ELR (cell line): ENCODE measurements around the gene ANO9.
A peak's percentile ranks its signal among the peaks of the same experiment; 100 is the strongest.
"Not testable (repeated sequence)": the region's sequence is repeated elsewhere in the genome, so short reads cannot be mapped to it uniquely, and the experiment has no call there.

Experiments
- DNase-seq: peaks from one replicate; pipeline ENCODE4 v3.0.0-alpha.2; 2015; ENCODE audit warnings: low read depth

The ANO9 gene

DNA sequence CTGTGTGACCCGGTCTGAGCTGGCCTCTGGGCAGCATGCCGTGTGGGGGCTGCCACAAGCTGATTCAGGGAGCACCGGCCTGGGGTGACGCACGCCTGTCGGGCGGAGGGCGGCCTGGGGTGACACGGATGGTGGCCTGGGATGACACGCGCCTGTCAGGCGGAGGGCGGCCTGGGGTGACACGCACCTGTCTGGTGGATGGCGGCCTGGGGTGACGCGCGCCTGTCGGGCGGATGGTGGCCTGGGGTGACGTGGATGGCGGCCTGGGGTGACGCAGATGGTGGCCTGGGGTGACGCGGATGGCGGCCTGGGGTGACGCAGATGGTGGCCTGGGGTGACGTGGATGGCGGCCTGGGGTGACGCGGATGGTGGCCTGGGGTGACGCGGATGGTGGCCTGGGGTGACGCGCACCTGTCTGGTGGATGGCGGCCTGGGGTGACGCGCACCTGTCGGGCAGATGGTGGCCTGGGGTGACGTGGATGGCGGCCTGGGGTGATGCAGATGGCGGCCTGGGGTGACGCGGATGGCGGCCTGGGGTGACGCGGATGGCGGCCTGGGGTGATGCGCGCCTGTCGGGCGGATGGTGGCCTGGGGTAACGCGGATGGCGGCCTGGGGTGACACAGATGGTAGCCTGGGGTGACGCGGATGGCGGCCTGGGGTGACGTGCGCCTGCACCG lies 29.8 kb upstream of the ANO9 start:
- DNase-seq: no peak

DNA sequence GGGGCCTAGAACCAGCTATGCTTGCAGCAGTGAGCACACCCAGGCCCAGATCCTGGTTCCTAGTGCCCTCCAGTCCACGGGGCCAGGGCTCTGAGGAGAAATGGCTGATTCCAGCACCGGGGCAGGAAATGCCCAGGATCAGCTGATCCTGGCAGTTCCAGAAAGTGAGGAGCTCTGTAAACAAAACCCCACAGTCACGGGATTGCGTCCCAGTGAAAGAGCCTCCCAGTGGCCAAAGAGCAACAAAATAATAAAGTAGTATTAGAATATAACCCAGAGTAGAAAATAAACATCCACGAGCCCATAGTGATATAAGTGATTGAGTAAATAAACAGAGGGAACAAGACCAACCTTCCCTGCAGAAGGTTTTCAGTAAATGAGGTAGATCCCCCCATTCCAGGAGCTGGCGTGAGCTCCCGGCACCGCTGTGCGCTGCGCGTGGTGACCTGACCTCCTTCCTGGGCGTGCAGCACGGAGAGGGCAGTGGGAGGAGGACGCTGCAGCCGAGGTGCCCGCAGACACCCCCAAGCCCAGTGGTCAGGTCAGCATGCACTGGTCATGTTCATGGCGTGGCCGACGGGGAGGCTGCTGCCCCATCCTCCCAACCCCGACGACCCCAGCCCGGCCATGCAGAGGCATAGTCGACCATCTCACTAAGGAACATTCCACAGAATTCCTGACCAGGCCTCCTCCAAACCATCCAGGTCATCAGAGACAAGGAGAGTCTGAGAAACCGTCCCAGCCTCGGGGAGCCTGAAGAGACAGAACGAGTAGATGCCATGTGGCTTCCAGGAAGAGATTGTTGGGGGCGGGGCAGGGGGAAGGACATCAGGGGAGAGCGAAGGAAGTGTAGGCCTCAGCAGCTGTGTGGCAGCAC lies 28.1 kb upstream of the ANO9 start:
- peak; percentile 69 for DNase-seq

GRCh38 chr11:469026-469683 lies 27.3 kb upstream of the ANO9 start:
- DNase-seq: not testable (repeated sequence)

- DNase-seq: no peak
Observed at GRCh38 chr11:468493-468892, 26.7 kb upstream of the ANO9 start.

DNA sequence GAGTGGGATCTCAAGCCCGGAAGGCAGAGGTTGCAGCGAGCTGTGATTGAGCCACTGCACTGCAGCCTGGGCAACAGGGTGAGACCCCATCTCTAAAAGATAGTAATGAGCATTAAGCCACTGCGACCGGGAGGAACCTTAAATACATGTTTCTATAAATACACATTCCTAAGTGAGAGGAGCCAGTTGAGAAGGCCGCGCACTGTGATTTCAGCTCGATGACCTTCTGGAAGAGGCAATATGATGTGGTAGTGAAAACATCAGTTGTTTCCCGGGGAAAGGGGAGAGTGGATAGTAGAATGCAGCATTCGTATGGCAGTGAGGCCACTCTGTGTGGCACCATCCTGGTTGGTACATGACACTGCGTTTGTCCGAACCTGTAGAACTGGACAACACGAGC lies 26.2 kb upstream of the ANO9 start:
- no peak for DNase-seq

GRCh38 chr11:465896-466530 lies 24.2 kb upstream of the ANO9 start:
- no peak for DNase-seq

- DNase-seq: no peak
Observed at GRCh38 chr11:464316-464715, 22.5 kb upstream of the ANO9 start.

- no peak for DNase-seq
Observed at GRCh38 chr11:462107-462890, 20.5 kb upstream of the ANO9 start.

GRCh38 chr11:461626-462025 lies 19.8 kb upstream of the ANO9 start:
- no peak for DNase-seq

GRCh38 chr11:460331-461199 lies 18.8 kb upstream of the ANO9 start:
- no peak for DNase-seq

- no peak for DNase-seq
Observed at GRCh38 chr11:459511-460220, 17.9 kb upstream of the ANO9 start.

DNA sequence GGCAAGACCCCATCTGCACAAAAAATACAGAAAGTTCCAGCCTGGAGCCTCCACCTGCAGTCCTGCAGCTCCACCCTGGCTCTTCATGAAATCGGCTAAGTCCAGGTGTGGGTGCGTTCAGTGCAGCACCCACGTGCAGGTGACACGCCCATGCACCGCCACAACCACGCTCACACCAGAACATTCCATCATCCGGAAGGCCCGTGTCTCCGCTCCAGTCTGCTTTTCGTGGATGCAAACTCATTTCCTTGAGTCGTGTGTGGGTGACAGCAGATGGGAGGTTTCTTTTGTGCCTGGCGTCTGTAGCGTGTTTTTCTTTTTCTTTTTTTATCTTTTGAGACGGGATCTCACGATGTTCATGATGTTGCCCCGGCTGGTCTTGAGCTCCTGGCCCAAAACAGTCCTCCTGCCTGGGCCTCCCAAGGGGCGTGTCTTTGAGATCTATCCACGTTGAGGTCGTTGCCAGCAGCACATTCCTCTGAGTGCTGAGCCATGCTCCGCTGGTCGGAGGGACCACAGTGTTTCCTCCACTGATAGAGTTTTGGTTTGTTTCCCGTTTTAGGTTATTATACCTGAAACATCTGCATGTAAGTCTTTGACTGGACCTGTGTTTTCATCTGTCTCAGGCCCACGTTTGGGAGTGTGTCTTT lies 15.4 kb upstream of the ANO9 start:
- DNase-seq: no peak

- DNase-seq: no peak
Observed at GRCh38 chr11:456533-456932, 14.7 kb upstream of the ANO9 start.

DNA sequence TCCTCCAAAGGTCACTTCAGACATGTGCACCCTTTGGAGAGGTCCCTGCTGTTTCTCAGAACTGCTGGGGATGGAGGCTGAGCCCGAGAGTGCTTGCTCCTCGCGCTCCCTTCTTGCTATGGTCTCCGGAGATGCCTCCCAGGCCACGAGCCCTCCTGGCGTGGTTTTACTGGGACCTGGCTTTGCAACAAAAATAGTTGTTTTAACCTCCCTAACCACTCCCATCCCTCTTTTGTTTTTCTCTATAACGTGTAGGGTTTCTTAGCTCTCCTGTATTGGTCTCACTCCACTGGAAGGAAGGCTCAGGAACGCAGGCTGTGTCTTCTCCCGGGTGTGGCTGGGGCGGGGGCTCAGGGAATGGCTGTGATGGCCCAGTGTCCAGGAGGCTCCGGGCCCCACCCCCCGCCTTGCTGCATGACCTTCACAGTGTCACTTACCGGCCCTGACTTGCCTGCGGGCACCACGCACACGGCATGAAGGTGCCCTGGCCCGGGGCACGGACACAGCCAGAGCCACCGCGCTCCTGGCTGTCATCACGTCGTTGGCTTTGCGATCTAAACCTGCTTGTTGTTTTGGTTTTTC lies 13.8 kb upstream of the ANO9 start:
- DNase-seq: no peak

- DNase-seq: no peak
Observed at GRCh38 chr11:454801-455565, 13.2 kb upstream of the ANO9 start.

- no peak for DNase-seq
Observed at GRCh38 chr11:454043-454442, 12.2 kb upstream of the ANO9 start.

GRCh38 chr11:453564-453963 lies 11.8 kb upstream of the ANO9 start:
- DNase-seq: no peak

GRCh38 chr11:452916-453527 lies 11.2 kb upstream of the ANO9 start:
- DNase-seq: no peak
